ENCODE measurements around the gene DENND2A. TPM values are rescaled to one million over a fixed set of nuclear protein-coding genes. Genes with fewer than 3 reads are reported as not detected.

The DENND2A gene
- total RNA-seq, 1 experiment from 2014 or later = 0.49 TPM

DNA sequence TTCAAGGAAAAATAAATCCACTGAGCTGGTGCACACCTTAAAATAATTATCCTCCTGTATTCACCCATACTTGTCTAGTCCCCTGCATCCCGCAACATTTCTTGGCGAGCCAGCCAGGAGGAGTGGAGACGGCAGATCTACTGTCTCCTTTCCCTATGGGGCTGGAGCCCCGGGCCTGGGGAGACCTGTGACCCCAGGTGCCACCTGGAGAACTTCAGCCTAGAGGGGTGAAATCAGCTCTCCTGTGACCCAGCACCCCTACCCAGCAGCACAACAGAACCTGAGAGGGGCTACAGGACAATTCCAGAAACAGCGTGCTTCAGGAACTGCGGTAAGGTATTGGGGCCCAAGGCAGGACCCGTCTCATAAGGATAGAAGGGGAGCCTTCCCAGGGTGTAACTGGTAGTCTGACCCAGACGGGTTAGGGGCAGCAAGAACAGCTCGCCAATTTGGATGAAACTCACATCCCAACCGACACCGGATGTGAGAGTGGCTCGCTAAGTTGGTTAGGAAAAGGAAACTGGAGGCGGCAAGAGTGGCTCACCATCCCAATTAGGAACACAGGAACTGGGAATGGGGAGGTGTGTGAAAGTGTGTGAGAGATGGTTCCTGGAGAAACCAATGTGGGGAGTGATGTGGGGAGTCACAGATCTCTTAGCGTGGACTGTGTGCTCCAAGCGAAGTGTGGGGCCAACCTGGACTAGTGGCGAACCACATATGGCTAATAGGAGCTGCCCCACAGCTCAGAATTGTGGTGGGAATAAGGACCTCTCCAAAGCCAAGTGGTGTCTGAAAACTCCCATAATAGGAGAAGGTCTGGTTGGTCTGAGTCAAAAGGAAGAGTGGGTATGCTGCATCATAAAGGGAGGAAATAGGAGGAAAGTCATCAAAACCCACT, 15.1 kb upstream of the DENND2A start:
- Histone ChIP-seq H3K36me3 (ENCODE audit: insufficient read depth, low read length, poor library complexity, severe bottlenecking) (no peaks in the 10 kb centered on the region), H3K9me3 (ENCODE audit: low read depth, low read length, poor library complexity, severe bottlenecking) (no peaks in the 10 kb centered on the region), H3K4me3 (ENCODE audit: low read depth, low read length, poor library complexity, severe bottlenecking) (no peak overlapping the region), H3K27ac (ENCODE audit: low read depth, low read length, poor library complexity, severe bottlenecking) (no peak overlapping the region), H3K27me3 (replicated peaks; ENCODE audit: insufficient read depth, low read depth, low read length, poor library complexity) (no peaks in the 10 kb centered on the region), H3K4me1 (ENCODE audit: insufficient read depth, low read length, poor library complexity, severe bottlenecking) (no peaks in the 10 kb centered on the region)
- ChIA-PET POLR2A (ENCODE audit: low non-redundant PET) (no interaction called here), CTCF (interaction anchor here (2.1 kb wide), 1 partner anchor 138 kb away, joined by 8 read pairs; no protein-coding TSS in a partner anchor)
- intact Hi-C loops (cut with micrococcal nuclease; ENCODE audit: unreplicated experiment) = no loop called here
- no peak for DNase-seq (ENCODE audit: low spot score)
- no peak for TF ChIP-seq EZH2 (IDR thresholded peaks at IDR 0.05; ENCODE audit: borderline replicate concordance, low read depth, low read length, poor library complexity, severe bottlenecking)
- TF ChIP-seq, protein P1, sequence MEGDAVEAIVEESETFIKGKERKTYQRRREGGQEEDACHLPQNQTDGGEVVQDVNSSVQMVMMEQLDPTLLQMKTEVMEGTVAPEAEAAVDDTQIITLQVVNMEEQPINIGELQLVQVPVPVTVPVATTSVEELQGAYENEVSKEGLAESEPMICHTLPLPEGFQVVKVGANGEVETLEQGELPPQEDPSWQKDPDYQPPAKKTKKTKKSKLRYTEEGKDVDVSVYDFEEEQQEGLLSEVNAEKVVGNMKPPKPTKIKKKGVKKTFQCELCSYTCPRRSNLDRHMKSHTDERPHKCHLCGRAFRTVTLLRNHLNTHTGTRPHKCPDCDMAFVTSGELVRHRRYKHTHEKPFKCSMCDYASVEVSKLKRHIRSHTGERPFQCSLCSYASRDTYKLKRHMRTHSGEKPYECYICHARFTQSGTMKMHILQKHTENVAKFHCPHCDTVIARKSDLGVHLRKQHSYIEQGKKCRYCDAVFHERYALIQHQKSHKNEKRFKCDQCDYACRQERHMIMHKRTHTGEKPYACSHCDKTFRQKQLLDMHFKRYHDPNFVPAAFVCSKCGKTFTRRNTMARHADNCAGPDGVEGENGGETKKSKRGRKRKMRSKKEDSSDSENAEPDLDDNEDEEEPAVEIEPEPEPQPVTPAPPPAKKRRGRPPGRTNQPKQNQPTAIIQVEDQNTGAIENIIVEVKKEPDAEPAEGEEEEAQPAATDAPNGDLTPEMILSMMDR (conservative IDR thresholded peaks at IDR 0.05; ENCODE audit: low read depth, low read length) = no peak
- no TSS peak for BruUV-seq (replicated peaks)

DNA sequence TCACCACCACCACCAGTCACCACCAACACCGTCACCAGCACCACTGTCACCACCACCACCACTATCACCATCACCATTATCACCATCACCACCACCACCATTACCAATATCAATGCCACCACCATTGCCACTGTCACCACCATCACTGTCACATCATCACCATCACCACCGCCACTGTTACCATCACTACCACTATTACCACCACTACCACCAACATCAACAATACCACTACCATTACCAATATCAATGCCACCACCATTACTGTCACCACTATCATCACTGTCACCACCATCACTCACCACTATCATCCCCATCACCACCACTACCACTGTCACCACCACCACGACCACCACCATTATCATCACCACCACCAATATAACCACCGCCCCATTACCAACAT, 14.0 kb upstream of the DENND2A start:
- DNase-seq (ENCODE audit: low spot score) = no peak
- intact Hi-C loops (cut with micrococcal nuclease; ENCODE audit: unreplicated experiment) = no loop called here
- BruUV-seq (replicated peaks) = no TSS peak
- Histone ChIP-seq H3K4me3 (ENCODE audit: low read depth, low read length, poor library complexity, severe bottlenecking) (no peak overlapping the region), H3K36me3 (ENCODE audit: insufficient read depth, low read length, poor library complexity, severe bottlenecking) (no peaks in the 10 kb centered on the region), H3K9me3 (ENCODE audit: low read depth, low read length, poor library complexity, severe bottlenecking) (no peaks in the 10 kb centered on the region), H3K4me1 (ENCODE audit: insufficient read depth, low read length, poor library complexity, severe bottlenecking) (no peaks in the 10 kb centered on the region), H3K27ac (ENCODE audit: low read depth, low read length, poor library complexity, severe bottlenecking) (no peak overlapping the region), H3K27me3 (replicated peaks; ENCODE audit: insufficient read depth, low read depth, low read length, poor library complexity) (no peaks in the 10 kb centered on the region)
- ChIA-PET CTCF (no interaction called here), POLR2A (ENCODE audit: low non-redundant PET) (no interaction called here)
- TF ChIP-seq EZH2 (IDR thresholded peaks at IDR 0.05; ENCODE audit: borderline replicate concordance, low read depth, low read length, poor library complexity, severe bottlenecking) = no peak
- TF ChIP-seq, protein P1 (conservative IDR thresholded peaks at IDR 0.05; ENCODE audit: low read depth, low read length) = no peak

DNA sequence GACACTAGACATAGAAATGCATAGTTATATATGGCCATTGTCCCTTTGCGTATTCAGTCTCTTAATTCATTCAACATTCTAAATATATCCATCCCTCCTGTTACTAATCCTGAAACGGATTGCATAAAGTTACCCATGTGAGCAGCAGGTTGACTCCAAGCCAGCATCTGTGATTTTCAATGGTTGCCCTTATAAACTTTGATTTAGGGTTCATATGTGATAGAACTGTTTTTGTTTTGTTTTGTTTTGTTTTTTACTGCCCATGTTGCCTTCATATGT, 13.4 kb upstream of the DENND2A start:
- CTCF ChIA-PET = interaction anchor here (0.6 to 1.5 kb wide), 2 partner anchors 137 to 139 kb away, joined by 3 to 25 read pairs; no protein-coding TSS in a partner anchor
- H3K4me1 ChIP-seq (ENCODE audit: insufficient read depth, low read length, poor library complexity, severe bottlenecking) = no peaks in the 10 kb centered on the region
- BruUV-seq (replicated peaks) = no TSS peak
- H3K36me3 ChIP-seq (ENCODE audit: insufficient read depth, low read length, poor library complexity, severe bottlenecking) = no peaks in the 10 kb centered on the region
- H3K4me3 ChIP-seq (ENCODE audit: low read depth, low read length, poor library complexity, severe bottlenecking) = no peak overlapping the region
- no peaks in the 10 kb centered on the region for H3K9me3 ChIP-seq (ENCODE audit: low read depth, low read length, poor library complexity, severe bottlenecking)
- POLR2A ChIA-PET (ENCODE audit: low non-redundant PET) = no interaction called here
- no peak for TF ChIP-seq EZH2 (IDR thresholded peaks at IDR 0.05; ENCODE audit: borderline replicate concordance, low read depth, low read length, poor library complexity, severe bottlenecking)
- TF ChIP-seq, protein P1 (conservative IDR thresholded peaks at IDR 0.05; ENCODE audit: low read depth, low read length) = no peak
- no peak overlapping the region for H3K27ac ChIP-seq (ENCODE audit: low read depth, low read length, poor library complexity, severe bottlenecking)
- DNase-seq (ENCODE audit: low spot score) = no peak
- no peaks in the 10 kb centered on the region for H3K27me3 ChIP-seq (replicated peaks; ENCODE audit: insufficient read depth, low read depth, low read length, poor library complexity)
- intact Hi-C loops (cut with micrococcal nuclease; ENCODE audit: unreplicated experiment) = no loop called here
